A673 (cell line): Measurements from ENCODE around the gene CLN5.

Experiments used
- EZH2 ChIP-seq: fragments of 200-600 bp; sonication (generic); IDR thresholded peaks from 2 replicates; pipeline ENCODE4 v1.6.1; 2017; ENCODE audit warnings: borderline replicate concordance, low read depth, mild to moderate bottlenecking, mixed read lengths, antibody characterized with exemption, low read length; ENCODE audit not compliant: poor library complexity, severe bottlenecking
- TF ChIP-seq, protein P1 (sequence below): fragments of 300-800, 200-600 bp; sonication (generic); conservative IDR thresholded peaks from 2 replicates; pipeline ENCODE4 v1.5.1; 2017; ENCODE audit warnings: low read depth, mild to moderate bottlenecking, antibody characterized with exemption, low read length, moderate library complexity, mixed read lengths

DNA sequence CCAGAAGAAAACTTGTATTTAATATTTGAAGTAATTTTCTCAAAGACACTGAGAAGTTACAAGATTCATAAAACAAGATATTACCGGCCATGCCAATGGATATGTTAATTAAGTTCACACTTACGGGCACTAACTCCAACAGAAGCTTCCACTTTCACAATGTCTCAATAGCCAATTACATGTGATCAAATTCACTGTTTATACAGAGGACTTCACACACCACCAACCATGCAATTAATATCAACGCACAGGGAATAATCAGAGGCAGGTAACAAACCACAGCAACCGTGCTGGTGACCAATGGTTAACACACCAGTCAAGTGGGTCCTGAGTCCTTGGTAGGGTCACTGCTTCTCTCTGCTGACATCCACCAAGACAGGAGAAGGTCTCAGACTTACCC, 49.5 kb upstream of the CLN5 start:
- TF ChIP-seq, protein P1, sequence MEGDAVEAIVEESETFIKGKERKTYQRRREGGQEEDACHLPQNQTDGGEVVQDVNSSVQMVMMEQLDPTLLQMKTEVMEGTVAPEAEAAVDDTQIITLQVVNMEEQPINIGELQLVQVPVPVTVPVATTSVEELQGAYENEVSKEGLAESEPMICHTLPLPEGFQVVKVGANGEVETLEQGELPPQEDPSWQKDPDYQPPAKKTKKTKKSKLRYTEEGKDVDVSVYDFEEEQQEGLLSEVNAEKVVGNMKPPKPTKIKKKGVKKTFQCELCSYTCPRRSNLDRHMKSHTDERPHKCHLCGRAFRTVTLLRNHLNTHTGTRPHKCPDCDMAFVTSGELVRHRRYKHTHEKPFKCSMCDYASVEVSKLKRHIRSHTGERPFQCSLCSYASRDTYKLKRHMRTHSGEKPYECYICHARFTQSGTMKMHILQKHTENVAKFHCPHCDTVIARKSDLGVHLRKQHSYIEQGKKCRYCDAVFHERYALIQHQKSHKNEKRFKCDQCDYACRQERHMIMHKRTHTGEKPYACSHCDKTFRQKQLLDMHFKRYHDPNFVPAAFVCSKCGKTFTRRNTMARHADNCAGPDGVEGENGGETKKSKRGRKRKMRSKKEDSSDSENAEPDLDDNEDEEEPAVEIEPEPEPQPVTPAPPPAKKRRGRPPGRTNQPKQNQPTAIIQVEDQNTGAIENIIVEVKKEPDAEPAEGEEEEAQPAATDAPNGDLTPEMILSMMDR: no peak
- no peak for TF ChIP-seq EZH2
